D721Med (cell line): ENCODE results near the gene FAAP20.

Source experiments
- DNase-seq: peaks from one replicate; pipeline ENCODE4 v3.0.0; 2011; ENCODE audit warnings: low spot score; ENCODE audit not compliant: insufficient read length
- FAIRE-seq: peaks from 2 replicates; lab custom pipeline; 2011; peaks lifted over from hg19 to GRCh38; lab: Jason Lieb, UNC
- TF ChIP-seq, protein P1 (sequence below): IDR thresholded peaks from 2 replicates; pipeline ENCODE4 v1.5.1; 2012; ENCODE audit warnings: mild to moderate bottlenecking, control low read depth; ENCODE audit not compliant: insufficient read depth; ENCODE audit errors: missing control alignments

The FAAP20 gene

DNA sequence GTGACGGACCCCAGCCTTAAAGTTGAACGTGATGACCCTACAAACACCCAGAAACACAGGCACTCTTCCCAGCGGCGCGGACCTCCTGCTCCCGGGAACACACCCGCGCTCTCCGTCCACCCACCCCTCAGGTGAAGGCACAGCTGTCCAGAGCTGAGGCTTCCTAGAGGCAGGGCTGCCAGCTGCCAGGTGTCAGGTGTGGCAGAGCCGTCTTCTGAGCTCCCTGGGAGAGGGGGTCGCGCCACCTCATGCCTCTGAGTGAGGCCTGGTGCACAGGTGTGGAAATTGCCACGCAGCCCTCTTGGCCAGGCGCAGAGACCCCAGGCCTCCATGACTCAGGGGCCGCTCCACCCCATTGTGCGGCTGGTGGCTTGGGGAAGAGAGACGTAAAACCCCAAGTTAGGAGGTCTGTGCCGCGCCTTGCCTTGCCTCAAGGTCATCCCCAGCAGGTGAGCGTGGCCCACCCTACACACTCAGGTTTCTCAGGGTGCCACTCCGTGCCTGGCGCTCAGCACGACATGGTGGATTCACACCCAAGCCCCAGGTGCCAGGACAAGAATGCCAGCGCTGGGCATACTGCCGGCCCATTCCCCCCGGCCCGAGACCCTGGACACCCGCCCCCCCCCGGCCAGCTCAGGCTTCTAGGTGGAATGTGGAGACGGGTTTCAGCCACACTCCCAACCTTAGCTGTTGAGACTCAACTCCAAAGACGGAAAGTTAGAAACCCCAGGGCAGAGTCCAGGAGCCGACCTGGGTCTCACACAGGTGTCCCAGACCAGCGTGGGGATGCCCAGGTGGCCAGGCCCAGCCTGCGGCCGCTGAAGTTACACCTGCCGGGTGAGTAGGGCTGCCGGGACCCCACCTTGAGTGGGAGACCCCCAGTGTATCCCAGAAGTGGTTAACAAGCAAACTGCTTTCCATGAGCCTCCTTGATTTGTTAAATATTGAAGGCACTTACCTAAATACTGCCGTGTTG is 8.4 kb downstream of the FAAP20 start:
- DNase-seq, result no peak
- no peak for FAIRE-seq
- TF ChIP-seq, protein P1, sequence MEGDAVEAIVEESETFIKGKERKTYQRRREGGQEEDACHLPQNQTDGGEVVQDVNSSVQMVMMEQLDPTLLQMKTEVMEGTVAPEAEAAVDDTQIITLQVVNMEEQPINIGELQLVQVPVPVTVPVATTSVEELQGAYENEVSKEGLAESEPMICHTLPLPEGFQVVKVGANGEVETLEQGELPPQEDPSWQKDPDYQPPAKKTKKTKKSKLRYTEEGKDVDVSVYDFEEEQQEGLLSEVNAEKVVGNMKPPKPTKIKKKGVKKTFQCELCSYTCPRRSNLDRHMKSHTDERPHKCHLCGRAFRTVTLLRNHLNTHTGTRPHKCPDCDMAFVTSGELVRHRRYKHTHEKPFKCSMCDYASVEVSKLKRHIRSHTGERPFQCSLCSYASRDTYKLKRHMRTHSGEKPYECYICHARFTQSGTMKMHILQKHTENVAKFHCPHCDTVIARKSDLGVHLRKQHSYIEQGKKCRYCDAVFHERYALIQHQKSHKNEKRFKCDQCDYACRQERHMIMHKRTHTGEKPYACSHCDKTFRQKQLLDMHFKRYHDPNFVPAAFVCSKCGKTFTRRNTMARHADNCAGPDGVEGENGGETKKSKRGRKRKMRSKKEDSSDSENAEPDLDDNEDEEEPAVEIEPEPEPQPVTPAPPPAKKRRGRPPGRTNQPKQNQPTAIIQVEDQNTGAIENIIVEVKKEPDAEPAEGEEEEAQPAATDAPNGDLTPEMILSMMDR, result no peak

DNA sequence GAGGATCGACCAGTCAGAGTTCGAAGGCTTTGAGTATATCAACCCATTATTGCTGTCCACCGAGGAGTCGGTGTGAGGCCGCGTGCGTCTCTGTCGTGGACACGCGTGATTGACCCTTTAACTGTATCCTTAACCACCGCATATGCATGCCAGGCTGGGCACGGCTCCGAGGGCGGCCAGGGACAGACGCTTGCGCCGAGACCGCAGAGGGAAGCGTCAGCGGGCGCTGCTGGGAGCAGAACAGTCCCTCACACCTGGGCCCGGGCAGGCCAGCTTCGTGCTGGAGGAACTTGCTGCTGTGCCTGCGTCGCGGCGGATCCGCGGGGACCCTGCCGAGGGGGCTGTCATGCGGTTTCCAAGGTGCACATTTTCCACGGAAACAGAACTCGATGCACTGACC is 9.6 kb downstream of the FAAP20 start:
- no peak for FAIRE-seq
- DNase-seq, result no peak
- TF ChIP-seq, protein P1, result no peak

DNA sequence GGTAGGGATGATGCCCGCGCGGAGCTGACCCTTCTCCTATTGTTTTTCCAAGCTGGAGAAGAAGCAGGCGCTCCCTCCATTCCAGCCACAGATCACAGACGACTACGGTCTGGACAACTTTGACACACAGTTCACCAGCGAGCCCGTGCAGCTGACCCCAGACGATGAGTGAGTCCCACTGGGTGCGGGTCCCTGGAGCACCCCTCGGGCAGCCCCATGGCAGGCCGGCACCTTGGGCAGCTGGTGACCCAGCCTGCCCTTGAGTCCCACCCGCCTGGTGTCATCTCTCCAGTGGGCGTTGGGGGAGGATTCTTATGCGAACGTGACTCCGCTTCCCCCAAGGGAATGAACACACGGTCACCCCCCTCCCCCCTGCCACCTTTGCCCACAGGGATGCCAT is 10.0 kb downstream of the FAAP20 start:
- TF ChIP-seq, protein P1, result no peak
- FAIRE-seq (no peak), DNase-seq (no peak)

DNA sequence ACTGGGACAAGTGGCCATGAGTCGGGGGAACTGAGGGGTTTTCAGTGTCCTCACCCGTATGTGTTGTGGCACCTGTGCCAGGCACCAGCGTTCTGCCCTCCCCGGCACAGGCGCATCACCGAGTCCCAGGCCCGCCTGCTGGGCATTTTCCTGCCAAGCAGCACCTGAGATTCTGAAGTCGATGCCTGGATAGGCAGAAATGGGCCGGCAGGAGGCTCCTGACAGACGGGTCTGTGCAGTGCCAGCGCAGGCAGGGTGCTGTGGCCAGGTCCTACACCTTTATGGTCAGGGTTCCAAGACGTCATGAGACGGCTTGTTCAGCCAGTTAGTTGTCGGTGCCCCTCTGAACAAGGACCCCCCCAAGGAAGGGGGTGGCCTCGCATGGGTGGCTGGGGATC is 10.6 kb downstream of the FAAP20 start:
- TF ChIP-seq, protein P1, result no peak
- no peak for FAIRE-seq
- DNase-seq, result no peak

DNA sequence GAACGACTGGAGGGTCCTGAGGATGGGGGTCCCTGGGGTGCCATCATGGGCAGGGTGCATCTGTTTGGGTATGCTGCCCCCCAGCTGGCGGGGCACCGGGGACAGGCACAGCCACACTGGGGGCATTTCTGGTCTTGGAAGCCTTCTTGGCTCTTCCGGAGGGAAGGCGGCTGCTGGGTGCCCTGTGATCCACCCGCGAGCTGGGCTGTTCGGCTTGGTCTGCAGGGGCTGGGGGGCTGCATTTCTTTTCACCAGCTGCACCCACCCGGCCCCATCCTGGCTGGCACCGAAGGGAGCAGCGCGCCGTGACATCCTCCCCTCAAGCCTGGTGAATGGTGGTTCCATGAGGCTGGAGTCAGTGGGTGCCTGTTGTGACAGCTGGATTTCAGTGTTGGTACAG is 12.2 kb downstream of the FAAP20 start:
- no peak for FAIRE-seq
- no peak for DNase-seq
- TF ChIP-seq, protein P1, result no peak

GRCh38 chr1:2181752-2182151 is 12.8 kb downstream of the FAAP20 start:
- FAIRE-seq (no peak), DNase-seq (no peak)
- TF ChIP-seq, protein P1, result no peak

DNA sequence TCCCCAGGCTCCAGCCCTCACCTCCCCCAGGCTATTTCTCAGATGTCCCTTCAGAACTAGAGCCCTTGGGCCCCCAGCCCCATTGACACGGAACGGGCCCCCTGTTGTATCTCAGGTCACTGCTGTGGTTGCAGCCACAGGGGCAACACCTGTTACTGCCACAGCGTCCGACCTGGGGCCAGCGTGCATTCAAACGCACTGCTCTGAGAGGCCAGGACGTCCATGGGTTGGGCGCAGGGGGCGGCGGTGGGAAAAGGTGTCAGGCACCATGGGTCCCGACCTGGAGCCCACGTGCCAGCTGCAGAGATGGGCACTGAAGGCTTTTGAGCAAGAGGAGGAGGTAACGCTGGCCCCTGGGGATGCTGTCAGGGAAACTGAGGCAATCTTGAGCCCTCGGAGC is 13.3 kb downstream of the FAAP20 start:
- DNase-seq (no peak), FAIRE-seq (no peak)
- TF ChIP-seq, protein P1, result no peak
